CD4-positive, CD25-positive, alpha-beta regulatory T cell (primary cell): ENCODE measurements around the gene HOXA4. TPM values are rescaled to one million over a fixed set of nuclear protein-coding genes. Genes with fewer than 3 reads are reported as not detected.

Experiments
- ATAC-seq, 2 donors: fragments of 150-1000 bp; cut with Tn5 transposase; one replicate each; pipeline ENCODE4 v1.10.0; 2021; ENCODE audit warnings: low read depth in 2 of 2, moderate number of reproducible peaks in 2 of 2, moderate library complexity in 1 of 2
- DNase-seq, 3 donors: peaks; one replicate each; pipeline versions ENCODE4 v3.0.0 to v3.0.0-alpha.2; 2012 to 2022; ENCODE audit warnings: mixed read lengths in 1 of 3
- H3K27ac ChIP-seq: one replicate; pipeline ENCODE4 v1.7.0; 2013; ENCODE audit warnings: mild to moderate bottlenecking, low read length; ENCODE audit not compliant: insufficient read depth, poor library complexity, severe bottlenecking
- H3K27me3 ChIP-seq: one replicate; pipeline ENCODE4 v1.7.0; 2013; ENCODE audit warnings: low read length; ENCODE audit not compliant: control insufficient read depth, insufficient read depth
- H3K36me3 ChIP-seq: one replicate; pipeline ENCODE4 v1.7.0; 2013; ENCODE audit warnings: mild to moderate bottlenecking, low read length, moderate library complexity; ENCODE audit not compliant: control insufficient read depth, insufficient read depth
- H3K4me1 ChIP-seq: 2 replicates; pipeline ENCODE4 v1.7.0; 2013; ENCODE audit warnings: mild to moderate bottlenecking, low read length; ENCODE audit not compliant: insufficient read depth, control insufficient read depth, poor library complexity, severe bottlenecking
- H3K4me3 ChIP-seq: one replicate; pipeline ENCODE4 v1.7.0; 2013; ENCODE audit warnings: low read depth, mild to moderate bottlenecking, low read length, moderate library complexity
- H3K9me3 ChIP-seq, 2 experiments: 1 replicate in 1 of 2; 2 replicates in 1 of 2; pipeline ENCODE4 v1.7.0; 2013; ENCODE audit warnings: low read length in 2 of 2, mild to moderate bottlenecking in 1 of 2, moderate library complexity in 1 of 2; ENCODE audit not compliant: control insufficient read depth in 2 of 2
- H3K27ac Mint-ChIP-seq, 3 donors: one replicate each; pipeline ENCODE4 v1.8.0; 2020 to 2022; ENCODE audit warnings: mild to moderate bottlenecking in 3 of 3, mixed read lengths in 3 of 3, moderate library complexity in 2 of 3
- H3K27me3 Mint-ChIP-seq: one replicate; pipeline ENCODE4 v1.8.0; 2022; ENCODE audit warnings: mild to moderate bottlenecking, mixed read lengths
- H3K36me3 Mint-ChIP-seq: one replicate; pipeline ENCODE4 v1.8.0; 2020; ENCODE audit warnings: mixed read lengths
- H3K4me1 Mint-ChIP-seq, 4 donors: one replicate each; pipeline ENCODE4 v1.8.0; 2020 to 2022; ENCODE audit warnings: mixed read lengths in 4 of 4, mild to moderate bottlenecking in 1 of 4
- H3K4me3 Mint-ChIP-seq, 4 donors: one replicate each; pipeline ENCODE4 v1.8.0; 2020 to 2022; ENCODE audit warnings: mild to moderate bottlenecking in 4 of 4, mixed read lengths in 4 of 4, moderate library complexity in 3 of 4
- H3K9me3 Mint-ChIP-seq, 7 donors: one replicate each; pipeline ENCODE4 v1.8.0; 2020 to 2022; ENCODE audit warnings: mixed read lengths in 7 of 7, mild to moderate bottlenecking in 3 of 7, moderate library complexity in 2 of 7
- polyA plus RNA-seq, 4 donors: library from polyadenylated mRNA; unstranded; fragments of 300-500 nt; fragmentation: Illumina TruSeq; gene quantifications; one replicate each; pipeline ENCODE4 v1.2.3, GENCODE V29; 2021
- total RNA-seq: library from RNA; stranded (reverse); gene quantifications from one replicate; pipeline ENCODE4 v1.2.3, GENCODE V29; 2022

HOXA4 gene
- total and polyA plus RNA-seq, 5 donors from 2014 or later, result 0.13 to 0.18 TPM; not detected in 3

- Mint-ChIP-seq H3K4me1 (no peaks in the 10 kb centered on the region), H3K27me3 (peaks cover 35% of the 10 kb centered on the region), H3K9me3 (no peaks in the 10 kb centered on the region), H3K27ac (no peak overlapping the region), H3K4me3 (no peak overlapping the region), H3K36me3 (no peaks in the 10 kb centered on the region)
- Histone ChIP-seq H3K36me3 (no peaks in the 10 kb centered on the region), H3K27ac (no peak overlapping the region), H3K9me3 (no peaks in the 10 kb centered on the region), H3K4me1 (no peaks in the 10 kb centered on the region), H3K27me3 (peaks cover 3% of the 10 kb centered on the region), H3K4me3 (no peak overlapping the region)
- DNase-seq, result no peak
- no peak for ATAC-seq
Observed at GRCh38 chr7:27122077-27122910, 8.3 kb downstream of the HOXA4 start.

DNA sequence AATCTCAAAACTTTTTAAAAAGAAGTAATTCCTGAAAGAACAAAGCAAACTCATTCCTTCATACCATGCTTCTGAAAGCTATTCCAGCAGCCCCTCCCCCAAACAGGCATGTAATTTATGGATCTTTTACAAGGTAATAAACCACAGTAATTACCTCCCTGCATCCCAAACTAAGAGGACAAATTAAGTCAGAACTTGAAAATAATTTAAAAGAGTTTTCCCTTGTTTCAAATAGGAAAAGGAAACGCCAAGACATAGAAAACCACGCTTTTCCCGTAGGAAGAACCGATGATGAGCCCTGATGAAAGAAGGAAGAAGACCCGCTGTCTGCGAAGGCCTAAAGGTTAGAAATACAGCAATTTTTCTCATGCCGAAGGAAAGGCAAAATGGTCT lies 8.9 kb downstream of the HOXA4 start:
- Histone ChIP-seq H3K27ac (no peak overlapping the region), H3K4me3 (no peak overlapping the region), H3K4me1 (no peaks in the 10 kb centered on the region), H3K36me3 (no peaks in the 10 kb centered on the region), H3K27me3 (no peaks in the 10 kb centered on the region), H3K9me3 (no peaks in the 10 kb centered on the region)
- no peaks in the 10 kb centered on the region for H3K36me3 Mint-ChIP-seq
- ATAC-seq (no peak), DNase-seq (no peak)
- H3K4me1 Mint-ChIP-seq, result no peaks in the 10 kb centered on the region
- H3K27ac Mint-ChIP-seq, result no peak overlapping the region
- H3K9me3 Mint-ChIP-seq, result no peaks in the 10 kb centered on the region
- H3K4me3 Mint-ChIP-seq, result no peak overlapping the region
- H3K27me3 Mint-ChIP-seq, result peaks cover 33% of the 10 kb centered on the region

GRCh38 chr7:27119412-27119911 lies 11.1 kb downstream of the HOXA4 start:
- Histone ChIP-seq H3K4me3 (no peak overlapping the region), H3K27ac (no peak overlapping the region), H3K9me3 (no peaks in the 10 kb centered on the region), H3K4me1 (no peaks in the 10 kb centered on the region), H3K27me3 (no peaks in the 10 kb centered on the region), H3K36me3 (no peaks in the 10 kb centered on the region)
- no peaks in the 10 kb centered on the region for H3K9me3 Mint-ChIP-seq
- no peak overlapping the region for H3K4me3 Mint-ChIP-seq
- no peak overlapping the region for H3K27ac Mint-ChIP-seq
- DNase-seq, result no peak
- no peaks in the 10 kb centered on the region for H3K4me1 Mint-ChIP-seq
- H3K36me3 Mint-ChIP-seq, result no peaks in the 10 kb centered on the region
- H3K27me3 Mint-ChIP-seq, result peaks cover 20% of the 10 kb centered on the region
- ATAC-seq, result no peak

GRCh38 chr7:27118580-27118979 lies 12.0 kb downstream of the HOXA4 start:
- Mint-ChIP-seq H3K4me3 (no peak overlapping the region), H3K27me3 (peaks cover 20% of the 10 kb centered on the region), H3K4me1 (no peaks in the 10 kb centered on the region), H3K9me3 (no peaks in the 10 kb centered on the region), H3K27ac (no peak overlapping the region), H3K36me3 (no peaks in the 10 kb centered on the region)
- no peak overlapping the region for H3K27ac ChIP-seq
- no peaks in the 10 kb centered on the region for H3K27me3 ChIP-seq
- no peaks in the 10 kb centered on the region for H3K4me1 ChIP-seq
- no peaks in the 10 kb centered on the region for H3K9me3 ChIP-seq
- DNase-seq, result no peak
- no peak for ATAC-seq
- no peaks in the 10 kb centered on the region for H3K36me3 ChIP-seq
- H3K4me3 ChIP-seq, result no peak overlapping the region

- H3K4me1 ChIP-seq, result no peaks in the 10 kb centered on the region
Observed at GRCh38 chr7:27117887-27118491, 12.6 kb downstream of the HOXA4 start.

DNA sequence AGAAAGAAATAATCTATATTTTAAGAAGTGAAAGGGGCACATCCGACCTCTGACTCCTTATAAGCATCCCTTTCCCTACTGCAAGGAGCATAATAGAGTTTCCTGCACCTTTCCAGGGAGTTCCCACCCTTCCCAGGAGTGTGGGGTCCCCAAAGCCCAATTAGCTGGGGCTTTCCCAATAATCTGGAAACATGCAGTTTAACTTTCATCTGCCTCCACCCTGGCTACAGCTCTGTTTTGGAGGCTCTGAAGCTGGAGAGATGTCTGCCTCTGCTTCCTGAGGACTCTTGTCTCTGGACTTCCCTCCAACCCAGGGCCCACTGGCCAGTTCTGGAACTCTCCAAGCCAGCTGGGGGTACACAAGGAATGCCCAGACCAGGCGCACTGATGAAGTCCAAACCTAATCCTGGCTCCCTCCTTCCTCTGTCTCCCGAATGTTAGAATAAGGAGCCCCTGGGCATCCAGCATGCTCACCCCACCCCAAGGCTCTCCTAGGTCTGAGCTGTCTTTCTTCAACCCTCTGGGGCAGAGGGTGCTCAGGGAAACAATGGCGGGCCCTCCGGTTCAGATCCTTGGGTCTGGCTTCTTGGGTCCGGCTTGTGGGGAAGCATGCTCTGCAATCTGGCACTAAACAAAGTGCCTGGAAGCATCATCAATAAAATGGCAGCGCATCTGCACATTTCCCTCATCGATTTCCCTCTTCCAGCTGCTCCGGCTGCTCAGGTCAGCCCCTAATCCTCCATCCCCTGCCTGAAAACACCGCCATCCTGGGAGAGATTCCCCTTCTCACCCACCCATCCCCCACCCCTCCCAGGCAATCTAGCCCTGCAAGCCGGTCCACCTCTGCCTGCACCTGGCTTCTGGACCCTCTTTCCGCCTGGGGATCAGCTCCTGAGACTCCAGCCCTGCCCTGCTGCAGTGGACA lies 13.3 kb downstream of the HOXA4 start:
- no peaks in the 10 kb centered on the region for H3K36me3 Mint-ChIP-seq
- Histone ChIP-seq H3K9me3 (no peaks in the 10 kb centered on the region), H3K27ac (no peak overlapping the region), H3K36me3 (no peaks in the 10 kb centered on the region), H3K27me3 (no peaks in the 10 kb centered on the region), H3K4me3 (no peak overlapping the region), H3K4me1 (no peaks in the 10 kb centered on the region)
- ATAC-seq (no peak), DNase-seq (no peak)
- no peak overlapping the region for H3K27ac Mint-ChIP-seq
- no peaks in the 10 kb centered on the region for H3K4me1 Mint-ChIP-seq
- peaks cover 20% of the 10 kb centered on the region for H3K27me3 Mint-ChIP-seq
- no peak overlapping the region for H3K4me3 Mint-ChIP-seq
- H3K9me3 Mint-ChIP-seq, result no peaks in the 10 kb centered on the region

More at GRCh38 chr7:27117887-27118491, 12.6 kb downstream of the HOXA4 start:
- no peaks in the 10 kb centered on the region for H3K27me3 ChIP-seq
- H3K9me3 ChIP-seq, result no peaks in the 10 kb centered on the region
- Mint-ChIP-seq H3K27me3 (peaks cover 20% of the 10 kb centered on the region), H3K9me3 (no peaks in the 10 kb centered on the region), H3K4me1 (no peaks in the 10 kb centered on the region), H3K27ac (no peak overlapping the region), H3K4me3 (no peak overlapping the region), H3K36me3 (no peaks in the 10 kb centered on the region)
- ATAC-seq (no peak), DNase-seq (no peak)
- H3K27ac ChIP-seq, result no peak overlapping the region
- H3K36me3 ChIP-seq, result no peaks in the 10 kb centered on the region
- H3K4me3 ChIP-seq, result no peak overlapping the region

- no peaks in the 10 kb centered on the region for H3K9me3 Mint-ChIP-seq
Observed at GRCh38 chr7:27116031-27116961, 14.3 kb downstream of the HOXA4 start.

More at GRCh38 chr7:27116031-27116961, 14.3 kb downstream of the HOXA4 start:
- H3K4me1 Mint-ChIP-seq, result no peaks in the 10 kb centered on the region
- no peak for ATAC-seq
- Histone ChIP-seq H3K9me3 (no peaks in the 10 kb centered on the region), H3K27ac (no peak overlapping the region), H3K4me3 (no peak overlapping the region), H3K36me3 (no peaks in the 10 kb centered on the region), H3K4me1 (no peaks in the 10 kb centered on the region), H3K27me3 (no peaks in the 10 kb centered on the region)
- no peak overlapping the region for H3K4me3 Mint-ChIP-seq
- no peaks in the 10 kb centered on the region for H3K36me3 Mint-ChIP-seq
- H3K27ac Mint-ChIP-seq, result no peak overlapping the region
- H3K27me3 Mint-ChIP-seq, result peaks cover 24% of the 10 kb centered on the region
- DNase-seq, result no peak
